HUES6 (cell line): ENCODE data around the gene FLT4.

Source experiments
- H3K27ac ChIP-seq: 2 replicates; pipeline ENCODE4 v1.7.0; 2013; ENCODE audit warnings: low read depth, mild to moderate bottlenecking, low read length, inconsistent platforms
- H3K27me3 ChIP-seq: 2 replicates; pipeline ENCODE4 v1.6.1; 2013; ENCODE audit warnings: low read length; ENCODE audit not compliant: control insufficient read depth, insufficient read depth
- H3K36me3 ChIP-seq: 2 replicates; pipeline ENCODE4 v1.6.1; 2013; ENCODE audit warnings: low read length; ENCODE audit not compliant: control insufficient read depth, insufficient read depth
- H3K4me1 ChIP-seq: 2 replicates; pipeline ENCODE4 v1.6.1; 2013; ENCODE audit warnings: low read length; ENCODE audit not compliant: control insufficient read depth, insufficient read depth
- H3K4me3 ChIP-seq: 2 replicates; pipeline ENCODE4 v1.5.1; 2013; ENCODE audit warnings: low read depth, low read length
- H3K9ac ChIP-seq: one replicate; pipeline ENCODE4 v1.6.1; 2013; ENCODE audit warnings: mild to moderate bottlenecking, low read length
- H3K9me3 ChIP-seq: 2 replicates; pipeline ENCODE4 v1.6.1; 2013; ENCODE audit warnings: low read depth, low read length; ENCODE audit not compliant: control insufficient read depth, insufficient read depth

Gene FLT4

GRCh38 chr5:180624587-180624986, 24.8 kb downstream of the FLT4 start:
- Histone ChIP-seq H3K27me3 (peaks cover 14% of the 10 kb centered on the region), H3K9ac (no peak overlapping the region), H3K4me1 (no peaks in the 10 kb centered on the region; the same call in 1 of the 2 replicates), H3K27ac (no peak overlapping the region), H3K4me3 (no peak overlapping the region), H3K9me3 (no peaks in the 10 kb centered on the region), H3K36me3 (no peaks in the 10 kb centered on the region)

GRCh38 chr5:180623844-180624243, 25.6 kb downstream of the FLT4 start:
- Histone ChIP-seq H3K4me1 (no peaks in the 10 kb centered on the region; the same call in 1 of the 2 replicates), H3K9me3 (no peaks in the 10 kb centered on the region), H3K36me3 (no peaks in the 10 kb centered on the region), H3K9ac (no peak overlapping the region), H3K4me3 (no peak overlapping the region), H3K27ac (no peak overlapping the region), H3K27me3 (peaks cover 18% of the 10 kb centered on the region)

GRCh38 chr5:180623411-180623834, 26.0 kb downstream of the FLT4 start:
- Histone ChIP-seq H3K27ac (no peak overlapping the region), H3K36me3 (no peaks in the 10 kb centered on the region), H3K4me1 (peaks cover 2% of the 10 kb centered on the region; the same call in 1 of the 2 replicates), H3K27me3 (peaks cover 22% of the 10 kb centered on the region), H3K9ac (no peak overlapping the region), H3K4me3 (no peak overlapping the region), H3K9me3 (no peaks in the 10 kb centered on the region)

- H3K9me3 ChIP-seq: no peaks in the 10 kb centered on the region
Measured at GRCh38 chr5:180622910-180623309, 26.5 kb downstream of the FLT4 start.

GRCh38 chr5:180621311-180621710, 28.1 kb downstream of the FLT4 start:
- no peaks in the 10 kb centered on the region for H3K9me3 ChIP-seq
- no peaks in the 10 kb centered on the region for H3K36me3 ChIP-seq
- H3K4me3 ChIP-seq: no peak overlapping the region
- H3K27ac ChIP-seq: no peak overlapping the region
- H3K4me1 ChIP-seq: peaks cover 3% of the 10 kb centered on the region; the same call in 1 of the 2 replicates
- H3K9ac ChIP-seq: no peak overlapping the region
- H3K27me3 ChIP-seq: peaks cover 32% of the 10 kb centered on the region

More at GRCh38 chr5:180622910-180623309, 26.5 kb downstream of the FLT4 start:
- Histone ChIP-seq H3K4me1 (peaks cover 3% of the 10 kb centered on the region; the same call in 1 of the 2 replicates), H3K36me3 (no peaks in the 10 kb centered on the region), H3K4me3 (no peak overlapping the region), H3K27ac (no peak overlapping the region), H3K27me3 (peaks cover 25% of the 10 kb centered on the region), H3K9ac (peak overlapping the region; percentile 7)

- no peak overlapping the region for H3K27ac ChIP-seq
- H3K4me3 ChIP-seq: no peak overlapping the region
- H3K36me3 ChIP-seq: no peaks in the 10 kb centered on the region
- no peaks in the 10 kb centered on the region for H3K9me3 ChIP-seq
- no peak overlapping the region for H3K9ac ChIP-seq
- peaks cover 34% of the 10 kb centered on the region for H3K27me3 ChIP-seq
- peaks cover 3% of the 10 kb centered on the region; the same call in 1 of the 2 replicates for H3K4me1 ChIP-seq
Measured at GRCh38 chr5:180620014-180620413, 29.4 kb downstream of the FLT4 start.

- H3K4me1 ChIP-seq: peaks cover 3% of the 10 kb centered on the region; the same call in 1 of the 2 replicates
- H3K27ac ChIP-seq: no peak overlapping the region
- H3K27me3 ChIP-seq: peaks cover 34% of the 10 kb centered on the region
- H3K9ac ChIP-seq: peak overlapping the region; percentile 58
- no peaks in the 10 kb centered on the region for H3K36me3 ChIP-seq
- peak overlapping the region; percentile 65 for H3K4me3 ChIP-seq
- no peaks in the 10 kb centered on the region for H3K9me3 ChIP-seq
Measured at GRCh38 chr5:180619563-180619915, 29.9 kb downstream of the FLT4 start.

- Histone ChIP-seq H3K9me3 (no peaks in the 10 kb centered on the region), H3K36me3 (no peaks in the 10 kb centered on the region), H3K27ac (no peak overlapping the region), H3K4me1 (peaks cover 3% of the 10 kb centered on the region; the same call in 1 of the 2 replicates), H3K9ac (peak overlapping the region; percentile 58), H3K27me3 (peaks cover 34% of the 10 kb centered on the region), H3K4me3 (peak overlapping the region; percentile 65)
Measured at GRCh38 chr5:180618829-180619562, 30.4 kb downstream of the FLT4 start.

GRCh38 chr5:180618487-180618828, 30.9 kb downstream of the FLT4 start:
- H3K4me1 ChIP-seq: peaks cover 3% of the 10 kb centered on the region; the same call in 1 of the 2 replicates
- no peaks in the 10 kb centered on the region for H3K36me3 ChIP-seq
- no peak overlapping the region for H3K27ac ChIP-seq
- H3K9ac ChIP-seq: peak overlapping the region; percentile 58
- H3K4me3 ChIP-seq: peak overlapping the region; percentile 65
- H3K9me3 ChIP-seq: no peaks in the 10 kb centered on the region
- H3K27me3 ChIP-seq: peaks cover 34% of the 10 kb centered on the region

- Histone ChIP-seq H3K4me3 (no peak overlapping the region), H3K27ac (no peak overlapping the region), H3K27me3 (peaks cover 16% of the 10 kb centered on the region), H3K4me1 (peaks cover 3% of the 10 kb centered on the region; the same call in 1 of the 2 replicates), H3K36me3 (no peaks in the 10 kb centered on the region), H3K9me3 (no peaks in the 10 kb centered on the region), H3K9ac (no peak overlapping the region)
Measured at GRCh38 chr5:180613814-180614188, 35.6 kb downstream of the FLT4 start.

GRCh38 chr5:180613188-180613813, 36.1 kb downstream of the FLT4 start:
- Histone ChIP-seq H3K9me3 (no peaks in the 10 kb centered on the region), H3K36me3 (no peaks in the 10 kb centered on the region), H3K27ac (no peak overlapping the region), H3K27me3 (peaks cover 11% of the 10 kb centered on the region), H3K9ac (no peak overlapping the region), H3K4me3 (no peak overlapping the region), H3K4me1 (peaks cover under 1% of the 10 kb centered on the region; the same call in 1 of the 2 replicates)
